ENCODE data around the gene SH3GLB2. TPM values are rescaled to one million over a fixed set of nuclear protein-coding genes. Genes with fewer than 3 reads are reported as not detected.

Gene SH3GLB2
- total and polyA plus RNA-seq, 4 donors = 5.0 to 26.9 (median 18.3) TPM

- no peaks in the 10 kb centered on the region for H3K9me3 ChIP-seq (ENCODE audit: control insufficient read depth in 4 of 4, low read length in 3 of 4)
- H3K36me3 ChIP-seq (ENCODE audit: control insufficient read depth in 4 of 4, insufficient read depth in 3 of 4, low read depth in 1 of 4, low read length in 3 of 4) = peaks cover 0 to 18% (median 6%) of the 10 kb centered on the region in 4 donors
- 91% methylated on average over 37 of the region's 37 CpGs for WGBS
- TF ChIP-seq YY1 (IDR thresholded peaks at IDR 0.05) = no peak
- TF ChIP-seq HNF4A (conservative IDR thresholded peaks at IDR 0.05) = no peak
- no peak for TF ChIP-seq HNF4G (IDR thresholded peaks at IDR 0.05)
- TF ChIP-seq NR2F2 (IDR thresholded peaks at IDR 0.05) = no peak
- TF ChIP-seq TAF1 (conservative IDR thresholded peaks at IDR 0.05) = no peak
- TF ChIP-seq ATF3 (IDR thresholded peaks at IDR 0.05) = no peak
- no peak for TF ChIP-seq CTCF (IDR thresholded peaks at IDR 0.05; ENCODE audit: low read depth, low read length, missing input control)
- no peak for TF ChIP-seq FOXA1 (IDR thresholded peaks at IDR 0.05)
- no peak for TF ChIP-seq RXRA (IDR thresholded peaks at IDR 0.05)
- no peak for TF ChIP-seq MAX (IDR thresholded peaks at IDR 0.05)
- TF ChIP-seq RAD21 (IDR thresholded peaks at IDR 0.05) = no peak
- TF ChIP-seq FOXA2 (IDR thresholded peaks at IDR 0.05) = no peak
- TF ChIP-seq ZBTB33 (IDR thresholded peaks at IDR 0.05) = no peak
- TF ChIP-seq EGR1 (IDR thresholded peaks at IDR 0.05; ENCODE audit: low read depth in 2 of 2) = no peak
- no peak for TF ChIP-seq GABPA (IDR thresholded peaks at IDR 0.05 in 1 of 2, conservative IDR thresholded peaks at IDR 0.05 in 1 of 2)
- TF ChIP-seq JUND (IDR thresholded peaks at IDR 0.05) = no peak
- no peak for TF ChIP-seq SP1 (IDR thresholded peaks at IDR 0.05)
- peak; percentile 34 for DNase-seq (ENCODE audit: low spot score)
- H3K27ac ChIP-seq (ENCODE audit: low read depth in 1 of 2, low read length in 2 of 2) = peak overlapping the region in 1 of 2 donors; percentile 13
- no peaks in the 10 kb centered on the region for H3K27me3 ChIP-seq (ENCODE audit: control insufficient read depth in 4 of 4, insufficient read depth in 4 of 4, low read length in 3 of 4)
- H3K4me3 ChIP-seq (ENCODE audit: low read depth in 1 of 3, low read length in 3 of 3) = no peak overlapping the region
- H3K4me1 ChIP-seq (ENCODE audit: control insufficient read depth in 4 of 4, insufficient read depth in 4 of 4, low read length in 3 of 4) = peaks cover 4 to 19% (median 10%) of the 10 kb centered on the region in 4 donors
- H3K9ac ChIP-seq (ENCODE audit: low read depth in 1 of 2, low read length in 2 of 2) = no peak overlapping the region
Measured at GRCh38 chr9:129059796-129060785, 32.0 kb upstream of the SH3GLB2 start.

Data from liver (tissue), 9 donors.